ENCODE results near the gene CNTNAP2.

The CNTNAP2 gene

DNA sequence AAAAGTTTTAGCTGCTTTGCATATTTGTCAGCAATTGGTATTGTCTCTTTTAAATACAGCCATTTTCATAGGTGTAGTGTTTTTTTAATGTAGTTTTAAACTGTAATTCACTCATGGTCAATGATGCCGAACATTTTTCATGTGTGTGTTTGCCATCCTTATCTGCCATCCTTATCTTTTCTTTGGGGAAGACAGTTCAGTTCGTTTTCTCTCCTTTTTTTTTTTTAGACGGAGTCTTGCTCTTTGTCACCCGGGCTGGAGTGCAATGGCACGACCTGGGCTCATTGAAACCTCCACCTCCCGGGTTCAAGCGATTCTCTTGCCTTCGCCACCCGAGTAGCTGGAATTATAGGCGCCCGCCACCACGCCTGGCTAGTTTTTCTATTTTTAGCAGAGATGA lies 545.3 kb downstream of the CNTNAP2 start:
- Histone ChIP-seq H4K20me1 (ENCODE audit: low read depth, low read length) (no peaks in the 10 kb centered on the region), H3F3A (ENCODE audit: insufficient read depth) (no peaks in the 10 kb centered on the region), H2AFZ (ENCODE audit: low read depth, low read length, severe bottlenecking) (no peak overlapping the region), H3K9me2 (replicated peaks; ENCODE audit: insufficient read depth, low read length) (no peaks in the 10 kb centered on the region), H3K27me3 (ENCODE audit: low read length) (no peaks in the 10 kb centered on the region), H3K36me3 (ENCODE audit: low read length) (no peaks in the 10 kb centered on the region), H3K9me3 (ENCODE audit: insufficient read depth, low read length) (no peaks in the 10 kb centered on the region), H3K27ac (ENCODE audit: low read depth, low read length) (no peak overlapping the region), H3K4me2 (ENCODE audit: low read depth, low read length, poor library complexity, severe bottlenecking) (no peak overlapping the region), H3K4me3 (ENCODE audit: insufficient read depth, low read length, poor library complexity, severe bottlenecking) (no peak overlapping the region), H3K79me2 (ENCODE audit: insufficient read depth, low read length) (no peaks in the 10 kb centered on the region), H3K9ac (ENCODE audit: low read length) (no peak overlapping the region)
- TF ChIP-seq, protein P1, sequence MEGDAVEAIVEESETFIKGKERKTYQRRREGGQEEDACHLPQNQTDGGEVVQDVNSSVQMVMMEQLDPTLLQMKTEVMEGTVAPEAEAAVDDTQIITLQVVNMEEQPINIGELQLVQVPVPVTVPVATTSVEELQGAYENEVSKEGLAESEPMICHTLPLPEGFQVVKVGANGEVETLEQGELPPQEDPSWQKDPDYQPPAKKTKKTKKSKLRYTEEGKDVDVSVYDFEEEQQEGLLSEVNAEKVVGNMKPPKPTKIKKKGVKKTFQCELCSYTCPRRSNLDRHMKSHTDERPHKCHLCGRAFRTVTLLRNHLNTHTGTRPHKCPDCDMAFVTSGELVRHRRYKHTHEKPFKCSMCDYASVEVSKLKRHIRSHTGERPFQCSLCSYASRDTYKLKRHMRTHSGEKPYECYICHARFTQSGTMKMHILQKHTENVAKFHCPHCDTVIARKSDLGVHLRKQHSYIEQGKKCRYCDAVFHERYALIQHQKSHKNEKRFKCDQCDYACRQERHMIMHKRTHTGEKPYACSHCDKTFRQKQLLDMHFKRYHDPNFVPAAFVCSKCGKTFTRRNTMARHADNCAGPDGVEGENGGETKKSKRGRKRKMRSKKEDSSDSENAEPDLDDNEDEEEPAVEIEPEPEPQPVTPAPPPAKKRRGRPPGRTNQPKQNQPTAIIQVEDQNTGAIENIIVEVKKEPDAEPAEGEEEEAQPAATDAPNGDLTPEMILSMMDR (IDR thresholded peaks at IDR 0.05; ENCODE audit: insufficient read depth, low read length, poor library complexity, severe bottlenecking), result no peak
- TF ChIP-seq EZH2phosphoT487 (conservative IDR thresholded peaks at IDR 0.05; ENCODE audit: low read length), result no peak

DNA sequence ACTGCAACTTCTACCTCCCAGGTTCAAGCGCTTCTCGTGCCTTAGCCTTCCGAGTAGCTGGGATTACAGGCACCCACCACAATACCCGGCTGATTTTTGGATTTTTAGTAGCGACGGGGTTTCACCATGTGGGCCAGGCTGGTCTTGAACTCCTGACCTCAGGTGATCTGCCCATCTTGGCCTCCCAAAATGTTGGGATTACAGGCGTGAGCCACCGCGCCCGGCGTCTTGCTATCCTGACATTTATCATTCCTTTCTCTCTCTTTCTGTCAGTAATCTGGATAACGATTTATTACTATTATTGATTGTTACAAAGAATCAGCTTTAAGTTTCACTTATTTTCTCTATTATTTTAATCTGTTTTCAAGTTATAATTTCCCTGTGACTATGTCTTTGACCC lies 548.4 kb downstream of the CNTNAP2 start:
- Histone ChIP-seq H3F3A (ENCODE audit: insufficient read depth) (no peaks in the 10 kb centered on the region), H3K9me2 (replicated peaks; ENCODE audit: insufficient read depth, low read length) (no peaks in the 10 kb centered on the region), H3K4me2 (ENCODE audit: low read depth, low read length, poor library complexity, severe bottlenecking) (no peak overlapping the region), H3K79me2 (ENCODE audit: insufficient read depth, low read length) (no peaks in the 10 kb centered on the region), H3K27ac (ENCODE audit: low read depth, low read length) (no peak overlapping the region), H3K4me3 (ENCODE audit: insufficient read depth, low read length, poor library complexity, severe bottlenecking) (no peak overlapping the region), H4K20me1 (ENCODE audit: low read depth, low read length) (no peaks in the 10 kb centered on the region), H3K9me3 (ENCODE audit: insufficient read depth, low read length) (no peaks in the 10 kb centered on the region), H3K36me3 (ENCODE audit: low read length) (no peaks in the 10 kb centered on the region), H3K9ac (ENCODE audit: low read length) (no peak overlapping the region), H3K27me3 (ENCODE audit: low read length) (no peaks in the 10 kb centered on the region), H2AFZ (ENCODE audit: low read depth, low read length, severe bottlenecking) (no peak overlapping the region)
- TF ChIP-seq, protein P1 (IDR thresholded peaks at IDR 0.05; ENCODE audit: insufficient read depth, low read length, poor library complexity, severe bottlenecking), result no peak
- no peak for TF ChIP-seq EZH2phosphoT487 (conservative IDR thresholded peaks at IDR 0.05; ENCODE audit: low read length)

DNA sequence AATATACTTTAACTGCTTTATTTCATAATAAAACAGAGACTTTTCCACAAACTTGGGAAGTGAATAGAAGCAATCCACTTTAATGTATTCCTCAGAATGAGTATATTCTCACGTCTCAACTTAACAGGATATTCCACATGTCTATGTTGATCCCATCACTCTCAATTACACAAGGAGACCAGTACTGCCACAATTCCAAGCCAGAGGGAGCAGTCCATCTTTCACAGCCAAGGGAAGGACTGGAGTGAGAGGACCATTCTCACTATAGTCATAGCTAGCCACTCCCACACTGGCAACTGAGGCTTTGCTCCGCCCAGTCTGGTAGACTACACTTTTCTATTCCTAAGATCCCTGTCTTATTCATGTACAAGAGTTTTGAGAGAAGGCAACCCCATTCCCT lies 553.9 kb downstream of the CNTNAP2 start:
- no peaks in the 10 kb centered on the region for H3K9me3 ChIP-seq (ENCODE audit: insufficient read depth, low read length)
- no peaks in the 10 kb centered on the region for H4K20me1 ChIP-seq (ENCODE audit: low read depth, low read length)
- H3K4me2 ChIP-seq (ENCODE audit: low read depth, low read length, poor library complexity, severe bottlenecking), result no peak overlapping the region
- H3K9ac ChIP-seq (ENCODE audit: low read length), result no peak overlapping the region
- no peak overlapping the region for H3K27ac ChIP-seq (ENCODE audit: low read depth, low read length)
- no peak overlapping the region for H2AFZ ChIP-seq (ENCODE audit: low read depth, low read length, severe bottlenecking)
- TF ChIP-seq, protein P1 (IDR thresholded peaks at IDR 0.05; ENCODE audit: insufficient read depth, low read length, poor library complexity, severe bottlenecking), result no peak
- TF ChIP-seq EZH2phosphoT487 (conservative IDR thresholded peaks at IDR 0.05; ENCODE audit: low read length), result no peak
- H3K9me2 ChIP-seq (replicated peaks; ENCODE audit: insufficient read depth, low read length), result no peaks in the 10 kb centered on the region
- H3K4me3 ChIP-seq (ENCODE audit: insufficient read depth, low read length, poor library complexity, severe bottlenecking), result no peak overlapping the region
- H3K36me3 ChIP-seq (ENCODE audit: low read length), result no peaks in the 10 kb centered on the region
- H3K79me2 ChIP-seq (ENCODE audit: insufficient read depth, low read length), result no peaks in the 10 kb centered on the region
- no peaks in the 10 kb centered on the region for H3F3A ChIP-seq (ENCODE audit: insufficient read depth)
- H3K27me3 ChIP-seq (ENCODE audit: low read length), result no peaks in the 10 kb centered on the region
